GM18517 (cell line): ENCODE data around the gene ARHGAP22.

Source experiments
- ATAC-seq: cut with Tn5 transposase; IDR thresholded peaks from one replicate; pipeline ENCODE4 v1.9.1; 2021; ENCODE audit warnings: mild to moderate bottlenecking, moderate library complexity; ENCODE audit not compliant: unreplicated experiment

ARHGAP22 gene

GRCh38 chr10:48517482-48517881 lies 87.4 kb downstream of the ARHGAP22 start:
- no peak for ATAC-seq

GRCh38 chr10:48516911-48517310 lies 88.0 kb downstream of the ARHGAP22 start:
- no peak for ATAC-seq

DNA sequence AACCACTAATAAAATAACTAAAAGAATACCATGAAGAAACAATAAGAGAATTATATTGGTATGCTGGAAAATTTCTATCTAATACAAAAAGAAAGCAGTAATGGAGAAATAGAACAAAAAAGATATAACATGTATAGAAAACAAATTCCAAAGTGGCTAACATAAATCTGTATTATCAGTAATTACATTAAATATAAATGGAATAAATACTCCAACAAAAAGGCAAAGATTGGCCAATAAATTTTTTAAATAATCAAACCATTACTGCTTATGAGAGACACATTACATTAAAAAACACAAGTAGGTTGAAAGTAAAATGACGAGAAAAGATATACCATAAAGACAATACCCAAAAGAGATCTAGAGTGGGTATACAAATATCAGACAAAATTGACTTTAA lies 90.0 kb downstream of the ARHGAP22 start:
- no peak for ATAC-seq

GRCh38 chr10:48514255-48514654 lies 90.6 kb downstream of the ARHGAP22 start:
- ATAC-seq = no peak

DNA sequence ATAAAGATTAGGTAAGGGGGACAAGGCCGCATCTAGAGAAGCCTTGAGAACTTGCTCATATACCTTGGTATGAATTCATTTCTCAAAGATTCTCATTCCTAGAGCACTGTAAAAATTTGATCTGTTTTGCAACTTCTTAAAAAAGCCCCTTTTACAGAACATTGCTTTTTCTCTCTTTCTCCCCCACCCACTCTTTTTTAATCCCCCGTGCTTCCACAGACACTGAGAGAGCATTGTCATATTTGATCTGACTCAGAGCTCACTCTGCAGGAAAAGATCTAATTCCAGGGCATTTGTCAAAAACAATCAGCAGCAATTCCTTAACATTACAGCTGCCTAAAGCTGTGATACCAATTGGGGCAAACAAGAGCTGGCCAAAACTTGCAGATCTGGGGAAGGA lies 92.0 kb downstream of the ARHGAP22 start:
- ATAC-seq = no peak

GRCh38 chr10:48511875-48512231 lies 93.0 kb downstream of the ARHGAP22 start:
- no peak for ATAC-seq

GRCh38 chr10:48511066-48511874 lies 93.6 kb downstream of the ARHGAP22 start:
- ATAC-seq = no peak

DNA sequence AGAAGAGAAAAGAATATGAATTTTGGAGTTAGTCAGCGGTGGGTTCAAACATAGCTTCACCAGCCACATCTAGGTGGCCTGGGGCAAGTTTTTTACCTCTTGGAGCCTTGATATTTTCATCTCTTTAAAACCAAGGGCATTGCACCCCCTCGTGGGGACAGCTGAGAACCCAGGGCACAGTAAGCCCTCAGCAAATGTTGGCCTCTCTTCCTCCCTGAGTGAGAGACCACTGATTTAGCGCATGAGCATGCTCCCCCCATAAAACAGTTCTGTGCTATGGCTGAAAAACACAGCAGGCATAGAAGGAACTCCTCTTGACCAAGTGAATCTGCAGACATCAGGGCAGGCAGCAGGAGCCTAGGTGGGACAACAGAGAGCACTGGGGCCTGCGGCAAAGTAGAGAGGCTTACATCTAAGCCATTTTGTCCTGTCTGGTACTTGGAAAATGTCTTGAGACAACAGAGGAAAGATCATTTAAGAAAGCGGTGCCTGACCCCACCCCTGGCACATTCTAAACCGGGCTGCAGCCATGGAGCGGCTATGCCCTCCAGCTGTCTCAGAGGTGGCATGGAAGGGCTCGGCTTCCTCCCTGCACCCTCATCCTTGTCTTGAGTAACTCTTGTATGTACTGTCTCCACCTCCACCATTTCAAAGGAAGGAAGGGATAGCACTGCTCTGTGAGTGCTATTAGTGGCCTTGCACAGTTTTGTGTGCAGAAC lies 94.7 kb downstream of the ARHGAP22 start:
- no peak for ATAC-seq

GRCh38 chr10:48508791-48509772 lies 95.8 kb downstream of the ARHGAP22 start:
- no peak for ATAC-seq

DNA sequence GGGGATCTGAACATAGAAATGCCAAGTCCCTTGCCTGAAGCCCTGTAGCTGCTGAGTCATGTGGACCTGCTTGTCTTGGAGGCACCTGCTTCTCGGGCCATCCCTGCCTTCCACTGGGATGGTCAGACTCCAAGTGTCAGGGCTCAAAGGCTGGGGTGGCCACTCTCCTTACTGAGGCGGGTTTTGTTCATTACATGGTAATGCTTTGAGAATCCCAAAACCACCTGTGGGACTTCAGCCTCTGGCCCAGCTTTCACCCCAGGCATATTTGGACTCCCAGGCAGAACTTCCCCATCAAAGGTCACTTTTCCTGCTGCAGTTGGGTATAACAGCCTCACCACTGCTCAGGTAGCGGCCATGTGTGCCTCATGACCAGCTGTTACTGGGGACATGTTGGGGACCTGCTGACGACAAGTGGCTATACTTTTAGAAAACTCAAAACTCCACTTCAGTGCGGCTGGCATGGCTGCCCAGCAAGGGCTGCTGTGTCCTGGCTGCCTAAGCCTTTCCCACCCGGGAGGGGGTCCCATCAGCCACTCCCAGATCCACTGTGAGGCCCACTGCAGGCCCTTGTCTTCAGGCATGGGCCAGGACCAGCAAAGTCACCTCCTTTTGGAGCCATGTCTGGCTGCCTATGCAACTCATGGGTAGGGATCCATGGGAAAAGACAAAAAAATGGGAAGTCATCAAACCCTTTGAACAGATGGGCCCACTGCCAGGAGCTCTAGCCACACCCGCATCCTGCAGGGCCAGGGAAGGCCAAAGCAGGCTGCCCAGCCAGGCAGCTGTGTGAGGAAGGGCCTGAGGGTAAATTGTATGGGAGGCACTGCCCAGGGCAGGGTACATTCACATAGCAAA lies 96.7 kb downstream of the ARHGAP22 start:
- ATAC-seq = no peak

- ATAC-seq = no peak
These were observed 97.4 kb downstream of the ARHGAP22 start for GRCh38 chr10:48507494-48507893.

GRCh38 chr10:48506147-48506917 lies 98.5 kb downstream of the ARHGAP22 start:
- no peak for ATAC-seq

DNA sequence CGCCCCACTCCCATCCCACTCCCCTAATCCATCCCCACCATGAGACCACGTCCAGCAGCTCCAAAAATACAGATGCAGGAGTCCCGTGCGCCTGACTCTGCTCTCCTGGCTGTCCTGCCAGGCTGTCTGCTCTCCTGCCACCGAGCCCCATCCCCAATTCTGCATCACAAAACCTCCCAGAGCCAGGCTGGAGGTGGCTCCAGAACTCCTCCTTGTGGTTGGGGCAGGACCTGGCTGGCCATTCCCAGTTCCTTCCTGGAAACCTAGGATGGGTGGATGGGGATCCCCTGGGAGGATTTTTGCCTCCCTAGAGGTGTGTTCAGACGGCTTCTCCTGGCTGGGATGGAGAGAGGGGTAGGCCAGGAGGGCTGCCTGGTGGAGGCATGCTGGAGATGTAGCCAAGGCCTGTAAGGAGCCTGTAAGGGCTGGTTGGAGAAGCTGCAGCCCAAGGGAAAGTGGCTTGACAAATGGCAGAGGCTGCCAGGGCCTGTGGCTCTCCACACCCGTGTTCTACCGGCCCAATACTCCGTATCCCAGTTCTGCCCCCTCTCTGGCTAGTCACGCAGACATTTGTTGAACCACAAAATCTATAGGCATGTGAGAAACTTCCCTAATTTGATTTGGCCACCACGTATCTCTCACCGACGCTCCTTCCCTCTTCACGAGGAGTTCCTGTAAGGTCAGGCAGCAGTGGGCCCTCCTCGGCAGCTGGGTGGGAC lies 99.3 kb downstream of the ARHGAP22 start:
- ATAC-seq = no peak

DNA sequence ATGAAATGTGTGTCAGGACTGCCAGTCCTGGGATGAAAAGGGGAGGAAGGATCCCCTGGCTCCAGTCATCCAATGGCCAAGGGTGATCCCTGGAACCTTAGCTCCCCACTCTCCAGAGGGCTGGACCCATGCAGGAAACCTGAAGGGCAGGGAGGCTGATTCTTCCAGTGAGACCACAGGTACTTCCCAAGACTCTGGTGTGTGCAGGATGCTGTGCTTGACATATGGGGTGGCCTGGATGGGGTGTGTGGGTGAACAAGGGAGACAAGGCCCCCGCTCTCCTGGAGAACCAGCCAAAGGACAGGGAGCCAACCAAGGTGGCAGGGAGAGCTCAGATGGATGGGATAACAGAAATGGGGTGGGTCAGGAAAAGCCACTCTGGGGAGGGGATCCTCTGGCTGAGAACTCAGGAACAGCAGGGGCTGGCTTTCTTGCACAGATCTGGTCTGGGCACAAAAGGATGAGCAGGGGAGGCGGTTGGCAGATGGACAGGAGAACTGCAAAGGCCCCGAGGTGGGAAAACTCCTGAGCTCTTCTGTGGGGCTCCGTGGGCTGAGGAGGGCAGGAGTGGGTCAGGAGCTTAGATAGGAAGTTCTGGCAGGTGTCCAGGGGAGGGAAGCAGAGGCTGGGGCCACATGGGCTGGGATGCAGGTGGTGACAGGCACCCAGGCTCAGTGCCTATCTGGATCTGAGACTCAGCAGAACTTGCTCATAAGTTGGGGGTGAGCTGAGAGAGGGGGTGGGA lies 100.6 kb downstream of the ARHGAP22 start:
- ATAC-seq = no peak

GRCh38 chr10:48503293-48503911 lies 101.5 kb downstream of the ARHGAP22 start:
- ATAC-seq = no peak

DNA sequence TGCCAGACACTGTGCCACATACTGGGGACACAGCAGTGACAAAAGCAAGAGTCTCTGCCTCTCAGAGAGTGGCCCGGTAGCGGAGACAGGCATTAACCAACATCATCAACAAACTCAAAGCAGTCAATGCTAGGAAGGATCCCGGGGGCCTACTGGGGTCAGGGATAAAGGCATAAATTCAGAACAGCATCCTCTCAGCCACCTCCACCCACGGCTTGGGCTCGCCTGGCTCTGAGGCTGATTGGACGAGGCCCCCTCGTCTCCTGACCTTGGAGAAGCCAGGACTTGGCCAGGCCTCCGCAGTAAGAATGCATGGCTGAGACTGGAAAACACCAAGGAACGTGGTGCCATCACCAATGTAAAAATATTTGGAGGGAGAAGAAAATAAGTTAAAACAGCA lies 102.1 kb downstream of the ARHGAP22 start:
- no peak for ATAC-seq
